Right atrium auricular region (tissue), 2 donors: ENCODE data around the gene DENND4C. TPM values are rescaled to one million over a fixed set of nuclear protein-coding genes. Genes with fewer than 3 reads are reported as not detected.

ENCODE experiments used
- DNase-seq: peaks from one replicate; pipeline ENCODE4 v3.0.0-alpha.2; 2019; ENCODE audit warnings: low spot score
- H3K27ac ChIP-seq, 2 donors: fragments of 200-600 bp; sonication (generic); 1 replicate in 1 of 2; 2 replicates in 1 of 2; pipeline ENCODE4 v1.5.1; 2016 to 2019
- H3K27me3 ChIP-seq, 2 donors: fragments of 200-600 bp; sonication (generic); one replicate each; pipeline versions ENCODE4 v1.5.1 to v1.6.0; 2017 to 2019
- H3K36me3 ChIP-seq: fragments of 200-600 bp; sonication (generic); one replicate; pipeline ENCODE4 v1.5.1; 2016
- H3K4me1 ChIP-seq, 2 donors: fragments of 200-600 bp; sonication (generic); one replicate each; pipeline versions ENCODE4 v1.5.1 to v1.6.0; 2017 to 2019
- H3K4me3 ChIP-seq, 2 donors: fragments of 200-600 bp; sonication (generic); 1 replicate in 1 of 2; 2 replicates in 1 of 2; pipeline ENCODE4 v1.5.1; 2017 to 2019; ENCODE audit warnings: mild to moderate bottlenecking in 1 of 2, moderate library complexity in 1 of 2
- H3K9me3 ChIP-seq, 2 donors: fragments of 200-600 bp; sonication (generic); one replicate each; pipeline ENCODE4 v1.5.1; 2019
- total RNA-seq, 2 donors: library from RNA; depleted of rRNA; stranded (reverse); fragments of >200 nt; gene quantifications; one replicate each; pipeline ENCODE4 v1.1.0, GENCODE V29; 2016
- TF ChIP-seq, protein P1 (sequence below), 2 donors: fragments of 200-600 bp; sonication (generic); IDR thresholded peaks; one replicate each; pipeline ENCODE4 v1.5.1; 2019; ENCODE audit warnings: antibody characterized with exemption in 2 of 2

The DENND4C gene
- total RNA-seq, 2 donors from 2014 or later: 53.7 to 55.4 TPM

DNA sequence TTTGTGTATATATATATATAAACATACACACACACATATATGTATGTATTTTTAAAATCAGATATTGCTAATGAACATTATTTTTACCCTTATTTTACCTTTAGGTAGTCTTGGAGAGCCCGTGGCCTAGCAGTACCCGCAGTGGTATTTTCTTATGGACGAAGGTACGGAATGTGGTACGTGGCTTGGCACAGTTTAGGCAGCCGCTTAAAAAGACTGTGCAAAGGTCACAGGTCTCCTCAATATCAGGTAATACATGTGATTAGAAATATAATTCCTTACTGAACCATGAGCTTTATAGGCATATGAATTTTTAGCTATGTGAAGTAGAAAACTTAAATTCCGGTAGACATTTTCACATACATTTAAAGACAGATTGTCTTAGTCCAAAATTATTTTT, 105.7 kb downstream of the DENND4C start:
- TF ChIP-seq, protein P1, sequence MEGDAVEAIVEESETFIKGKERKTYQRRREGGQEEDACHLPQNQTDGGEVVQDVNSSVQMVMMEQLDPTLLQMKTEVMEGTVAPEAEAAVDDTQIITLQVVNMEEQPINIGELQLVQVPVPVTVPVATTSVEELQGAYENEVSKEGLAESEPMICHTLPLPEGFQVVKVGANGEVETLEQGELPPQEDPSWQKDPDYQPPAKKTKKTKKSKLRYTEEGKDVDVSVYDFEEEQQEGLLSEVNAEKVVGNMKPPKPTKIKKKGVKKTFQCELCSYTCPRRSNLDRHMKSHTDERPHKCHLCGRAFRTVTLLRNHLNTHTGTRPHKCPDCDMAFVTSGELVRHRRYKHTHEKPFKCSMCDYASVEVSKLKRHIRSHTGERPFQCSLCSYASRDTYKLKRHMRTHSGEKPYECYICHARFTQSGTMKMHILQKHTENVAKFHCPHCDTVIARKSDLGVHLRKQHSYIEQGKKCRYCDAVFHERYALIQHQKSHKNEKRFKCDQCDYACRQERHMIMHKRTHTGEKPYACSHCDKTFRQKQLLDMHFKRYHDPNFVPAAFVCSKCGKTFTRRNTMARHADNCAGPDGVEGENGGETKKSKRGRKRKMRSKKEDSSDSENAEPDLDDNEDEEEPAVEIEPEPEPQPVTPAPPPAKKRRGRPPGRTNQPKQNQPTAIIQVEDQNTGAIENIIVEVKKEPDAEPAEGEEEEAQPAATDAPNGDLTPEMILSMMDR (IDR thresholded peaks at IDR 0.05): no peak
- no peaks in the 10 kb centered on the region for H3K9me3 ChIP-seq
- no peaks in the 10 kb centered on the region for H3K27me3 ChIP-seq
- no peak overlapping the region for H3K4me3 ChIP-seq
- H3K27ac ChIP-seq: no peak overlapping the region
- H3K4me1 ChIP-seq: no peaks in the 10 kb centered on the region
- DNase-seq: no peak
- peaks cover 54% of the 10 kb centered on the region for H3K36me3 ChIP-seq

DNA sequence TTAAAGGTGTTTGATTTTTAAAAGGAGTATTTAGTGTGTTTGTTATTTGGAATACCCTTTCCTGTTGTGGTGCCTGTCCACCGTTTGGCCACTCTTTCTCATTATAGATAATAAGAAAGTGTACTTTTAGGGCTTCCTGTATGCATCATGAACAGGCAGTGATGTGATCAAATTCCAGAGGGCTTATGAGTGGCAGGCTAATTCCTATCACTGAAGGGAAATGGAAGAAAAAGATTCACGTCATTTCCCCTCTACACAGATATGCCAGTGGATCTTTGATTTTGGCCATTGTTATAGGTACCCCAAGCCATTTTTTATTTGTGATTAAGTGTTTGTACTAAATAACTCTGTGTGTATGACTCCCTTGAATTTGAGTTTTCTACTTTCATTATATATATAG, 112.5 kb downstream of the DENND4C start:
- H3K27ac ChIP-seq: no peak overlapping the region
- no peak overlapping the region for H3K4me3 ChIP-seq
- no peak for DNase-seq
- H3K9me3 ChIP-seq: no peaks in the 10 kb centered on the region
- no peaks in the 10 kb centered on the region for H3K4me1 ChIP-seq
- TF ChIP-seq, protein P1 (IDR thresholded peaks at IDR 0.05): no peak
- H3K27me3 ChIP-seq: no peaks in the 10 kb centered on the region
- peaks cover 53% of the 10 kb centered on the region for H3K36me3 ChIP-seq

DNA sequence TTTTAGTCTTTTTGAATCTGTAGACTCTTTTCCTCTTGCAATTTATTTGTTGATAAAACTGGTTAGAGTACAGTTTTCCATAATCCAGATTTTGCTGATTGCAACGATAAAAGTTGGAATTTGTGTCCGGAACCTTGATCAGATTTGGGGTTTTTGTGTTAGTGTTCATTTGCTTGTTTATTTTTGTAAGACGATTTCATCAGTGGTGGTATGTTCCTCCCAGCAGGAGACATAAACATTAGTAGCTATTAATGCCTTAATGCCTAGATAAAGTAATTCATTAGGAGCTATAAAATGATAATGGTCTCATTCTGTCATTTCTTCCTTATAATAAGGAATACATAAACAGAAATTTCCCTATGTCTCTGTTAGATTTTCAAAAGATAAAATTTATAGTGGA, 128.2 kb downstream of the DENND4C start:
- no peak overlapping the region for H3K4me3 ChIP-seq
- H3K4me1 ChIP-seq: no peaks in the 10 kb centered on the region
- H3K36me3 ChIP-seq: peaks cover 66% of the 10 kb centered on the region
- no peak for DNase-seq
- no peaks in the 10 kb centered on the region for H3K9me3 ChIP-seq
- TF ChIP-seq, protein P1 (IDR thresholded peaks at IDR 0.05): no peak
- no peak overlapping the region for H3K27ac ChIP-seq
- no peaks in the 10 kb centered on the region for H3K27me3 ChIP-seq

DNA sequence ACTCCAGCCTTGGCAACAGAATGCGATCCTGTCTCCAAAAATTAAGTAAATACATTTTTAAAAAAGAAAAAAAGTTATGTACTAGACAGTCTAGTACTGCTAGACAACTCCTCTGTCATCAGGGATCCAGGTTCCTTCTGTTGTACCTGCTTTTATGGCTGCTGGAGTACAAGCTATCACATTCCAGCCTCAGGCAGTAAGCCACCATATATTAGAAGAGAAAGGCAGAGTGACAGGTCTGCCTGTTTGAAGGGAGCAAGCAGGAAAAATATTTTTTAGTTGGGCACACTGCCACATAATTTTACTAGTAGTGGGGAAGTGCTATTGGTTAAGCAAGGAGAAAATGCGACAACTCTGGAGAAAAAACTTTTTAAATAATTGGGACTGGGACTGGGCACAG, 138.6 kb downstream of the DENND4C start:
- H3K36me3 ChIP-seq: peaks cover 70% of the 10 kb centered on the region
- TF ChIP-seq, protein P1 (IDR thresholded peaks at IDR 0.05): no peak
- no peaks in the 10 kb centered on the region for H3K4me1 ChIP-seq
- DNase-seq: no peak
- no peak overlapping the region for H3K27ac ChIP-seq
- H3K4me3 ChIP-seq: no peak overlapping the region
- no peaks in the 10 kb centered on the region for H3K9me3 ChIP-seq
- H3K27me3 ChIP-seq: no peaks in the 10 kb centered on the region

DNA sequence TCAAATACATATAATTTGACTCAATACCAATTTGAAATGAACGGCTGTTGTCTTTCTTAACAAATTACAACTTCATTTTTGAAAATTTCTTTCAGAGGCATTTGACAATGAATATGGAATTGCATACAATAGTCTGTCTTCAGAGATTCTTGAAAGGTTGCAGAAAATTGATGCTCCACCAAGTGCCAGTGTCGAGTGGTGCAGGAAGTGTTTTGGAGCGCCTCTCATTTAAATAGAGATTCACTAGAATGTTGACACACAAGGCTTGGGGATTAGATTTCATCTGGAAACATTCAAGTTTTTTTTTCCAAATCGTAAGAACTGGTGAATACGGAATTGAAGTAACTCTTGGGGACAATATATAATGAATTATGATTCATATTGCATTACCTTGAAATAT, 141.4 kb downstream of the DENND4C start:
- no peak for DNase-seq
- Histone ChIP-seq H3K27ac (no peak overlapping the region), H3K27me3 (no peaks in the 10 kb centered on the region), H3K4me1 (no peaks in the 10 kb centered on the region), H3K9me3 (no peaks in the 10 kb centered on the region), H3K4me3 (no peak overlapping the region), H3K36me3 (peaks cover 76% of the 10 kb centered on the region)
- TF ChIP-seq, protein P1 (IDR thresholded peaks at IDR 0.05): no peak

DNA sequence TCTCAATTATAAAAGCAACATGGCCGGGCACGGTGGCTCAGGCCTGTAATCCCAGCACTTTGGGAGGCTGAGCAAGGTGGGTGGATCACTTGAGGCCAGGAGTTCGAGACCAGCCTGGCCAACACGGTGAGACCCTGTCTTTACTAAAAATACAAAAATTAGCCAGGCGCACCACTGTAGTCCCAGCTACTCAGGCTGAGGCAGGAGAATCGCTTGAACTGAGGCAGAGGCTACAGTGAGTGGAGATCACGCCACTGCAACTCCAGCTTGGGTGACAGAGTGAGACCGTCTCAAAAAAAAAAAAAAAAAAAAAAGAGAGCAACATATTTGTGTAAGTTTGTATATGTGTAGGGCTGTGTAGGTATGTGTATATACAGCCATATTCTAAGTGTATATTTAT, 142.1 kb downstream of the DENND4C start:
- Histone ChIP-seq H3K27ac (no peak overlapping the region), H3K27me3 (no peaks in the 10 kb centered on the region), H3K36me3 (peaks cover 78% of the 10 kb centered on the region), H3K4me1 (peaks cover 0 to 4% of the 10 kb centered on the region in 2 donors), H3K4me3 (no peak overlapping the region), H3K9me3 (no peaks in the 10 kb centered on the region)
- TF ChIP-seq, protein P1 (IDR thresholded peaks at IDR 0.05): no peak
- no peak for DNase-seq
